Keratinocyte (primary cell): ENCODE measurements around the gene JMJD7. TPM values are rescaled to one million over a fixed set of nuclear protein-coding genes. Genes with fewer than 3 reads are reported as not detected.

Experiments
- DNase-seq: peaks from one replicate; pipeline ENCODE4 v3.0.0-alpha.2; 2011; ENCODE audit warnings: low read depth, missing footprints, low spot score
- FAIRE-seq: peaks from 2 replicates; lab custom pipeline; 2011; peaks lifted over from hg19 to GRCh38; lab: Jason Lieb, UNC
- H2AFZ ChIP-seq: 2 replicates; pipeline ENCODE4 v1.6.0; 2012; ENCODE audit warnings: low read length, control low read depth, inconsistent platforms; ENCODE audit not compliant: control insufficient read depth
- H3K27ac ChIP-seq: 2 replicates; pipeline ENCODE4 v1.5.1; 2011; ENCODE audit warnings: low read length; ENCODE audit not compliant: control insufficient read depth, insufficient read depth
- H3K27me3 ChIP-seq: 3 replicates; pipeline ENCODE4 v1.6.0; 2011; ENCODE audit warnings: low read length; ENCODE audit not compliant: control insufficient read depth, insufficient read depth; ENCODE audit errors: extremely low read depth
- H3K36me3 ChIP-seq, 2 experiments: 2 replicates in 1 of 2; 3 replicates in 1 of 2; pipeline ENCODE4 v1.5.1; 2011; ENCODE audit warnings: low read length in 2 of 2, mild to moderate bottlenecking in 1 of 2; ENCODE audit not compliant: control insufficient read depth in 2 of 2, insufficient read depth in 2 of 2; ENCODE audit errors: extremely low read depth in 1 of 2
- H3K4me1 ChIP-seq: 3 replicates; pipeline ENCODE4 v1.5.1; 2011; ENCODE audit warnings: low read length; ENCODE audit not compliant: control insufficient read depth, insufficient read depth; ENCODE audit errors: extremely low read depth
- H3K4me2 ChIP-seq: 3 replicates; pipeline ENCODE4 v1.6.0; 2011; ENCODE audit warnings: low read depth, low read length; ENCODE audit not compliant: control insufficient read depth, insufficient read depth; ENCODE audit errors: extremely low read depth
- H3K4me3 ChIP-seq, 3 experiments: fragments of 200-600 bp in 1 of 3; sonication (generic) in 1 of 3; 2 replicates in 2 of 3; 3 replicates in 1 of 3; pipeline ENCODE4 v1.5.1; 2011 to 2016; ENCODE audit warnings: low read length in 3 of 3, mild to moderate bottlenecking in 3 of 3, control low read depth in 2 of 3, inconsistent platforms in 1 of 3, low read depth in 1 of 3, mixed read lengths in 1 of 3, mixed run types in 1 of 3, moderate library complexity in 1 of 3; ENCODE audit not compliant: control insufficient read depth in 2 of 3, insufficient read depth in 2 of 3; ENCODE audit errors: extremely low read depth in 1 of 3
- H3K79me2 ChIP-seq: 2 replicates; pipeline ENCODE4 v1.6.0; 2012; ENCODE audit warnings: low read length; ENCODE audit not compliant: control insufficient read depth, insufficient read depth
- H3K9ac ChIP-seq: 3 replicates; pipeline ENCODE4 v1.6.0; 2011; ENCODE audit warnings: low read length; ENCODE audit not compliant: control insufficient read depth, insufficient read depth; ENCODE audit errors: extremely low read depth
- H3K9me1 ChIP-seq: 3 replicates; pipeline ENCODE4 v1.6.0; 2011; ENCODE audit warnings: low read length; ENCODE audit not compliant: control insufficient read depth, insufficient read depth; ENCODE audit errors: extremely low read depth
- H3K9me3 ChIP-seq: 2 replicates; pipeline ENCODE4 v1.5.1; 2012; ENCODE audit warnings: low read depth, low read length; ENCODE audit not compliant: control insufficient read depth
- H4K20me1 ChIP-seq: 3 replicates; pipeline ENCODE4 v1.6.0; 2011; ENCODE audit warnings: low read length; ENCODE audit not compliant: control insufficient read depth, insufficient read depth; ENCODE audit errors: extremely low read depth
- CTCF ChIP-seq, 3 experiments: IDR thresholded peaks in 1 of 3; conservative IDR thresholded peaks in 1 of 3; optimal IDR thresholded peaks in 1 of 3; 2 replicates in 2 of 3; 3 replicates in 1 of 3; pipeline versions ENCODE3 to v1.5.1; 2011; ENCODE audit warnings: low read length in 3 of 3, mild to moderate bottlenecking in 3 of 3, moderate library complexity in 2 of 3, control low read depth in 1 of 3, inconsistent platforms in 1 of 3; ENCODE audit not compliant: insufficient read depth in 2 of 3; ENCODE audit errors: extremely low read depth in 1 of 3
- EZH2 ChIP-seq: IDR thresholded peaks from one replicate; pipeline ENCODE4 v1.6.1; 2012; ENCODE audit warnings: inconsistent platforms, mild to moderate bottlenecking, low read length, moderate library complexity
- dilution Hi-C: fragments of 300-500 bp; cut with MboI; formaldehyde crosslinking; loops from one replicate; pipeline ENCODE4 v1.7.0; 2020; ENCODE audit warnings: low sequenced_read_pairs; ENCODE audit not compliant: extremely low pct_ligation_motif_present
- polyA plus RNA-seq, 5 experiments: library from polyadenylated mRNA; depleted of rRNA in 3 of 5; stranded (reverse) in 3 of 5; stranded (forward) in 1 of 5; unstranded in 1 of 5; fragments of >200 nt; gene quantifications; 1 replicate in 1 of 5; 2 replicates in 3 of 5; 3 replicates in 1 of 5; pipeline versions ENCODE4 v1.2.1 to v1.2.3, GENCODE V29; 2011 to 2012; ENCODE audit warnings: missing spikeins in 2 of 5, low read depth in 1 of 5, low replicate concordance in 1 of 5

The JMJD7 gene
- polyA plus RNA-seq, 1 donor (not counting 4 experiments of a cell fraction or from before 2014, with no cell fraction given) = 8.2 TPM

- no peak for TF ChIP-seq EZH2
- H3K9ac ChIP-seq = no peak overlapping the region
- H4K20me1 ChIP-seq = no peaks in the 10 kb centered on the region
- H3K27ac ChIP-seq = no peak overlapping the region
- FAIRE-seq = peak; percentile 73
- H3K4me3 ChIP-seq = no peak overlapping the region
- peaks cover 17 to 20% of the 10 kb centered on the region in 2 experiments for H3K36me3 ChIP-seq
- peaks cover 11% of the 10 kb centered on the region for H3K27me3 ChIP-seq
- H2AFZ ChIP-seq = no peak overlapping the region
- H3K4me1 ChIP-seq = peaks cover 22% of the 10 kb centered on the region
- H3K79me2 ChIP-seq = no peaks in the 10 kb centered on the region
- H3K9me1 ChIP-seq = no peaks in the 10 kb centered on the region
- no peaks in the 10 kb centered on the region for H3K9me3 ChIP-seq
- dilution Hi-C loops = no loop called here
- no peak for DNase-seq
- peak overlapping the region; percentile 29 for H3K4me2 ChIP-seq
These were observed 22.0 kb downstream of the JMJD7 start for GRCh38 chr15:41849861-41850260.

GRCh38 chr15:41850482-41851166 is 22.7 kb downstream of the JMJD7 start:
- no peaks in the 10 kb centered on the region for H3K9me3 ChIP-seq
- DNase-seq = no peak
- peaks cover 12 to 16% of the 10 kb centered on the region in 2 experiments for H3K36me3 ChIP-seq
- TF ChIP-seq EZH2 (no peak), CTCF (optimal IDR thresholded peaks at IDR 0.05 in 1 of 3, IDR thresholded peaks at IDR 0.05 in 1 of 3, conservative IDR thresholded peaks at IDR 0.05 in 1 of 3; ENCODE audit: extremely low read depth in 1 of 3, insufficient read depth in 2 of 3, low read length in 3 of 3) (no peak)
- H2AFZ ChIP-seq = no peak overlapping the region
- no peak for FAIRE-seq
- H3K4me2 ChIP-seq = no peak overlapping the region
- no peak overlapping the region for H3K4me3 ChIP-seq
- H3K79me2 ChIP-seq = no peaks in the 10 kb centered on the region
- no peaks in the 10 kb centered on the region for H4K20me1 ChIP-seq
- H3K9me1 ChIP-seq = no peaks in the 10 kb centered on the region
- dilution Hi-C loops = no loop called here
- no peak overlapping the region for H3K9ac ChIP-seq
- H3K27me3 ChIP-seq = peaks cover 14% of the 10 kb centered on the region
- no peak overlapping the region for H3K27ac ChIP-seq
- H3K4me1 ChIP-seq = peaks cover 22% of the 10 kb centered on the region

DNA sequence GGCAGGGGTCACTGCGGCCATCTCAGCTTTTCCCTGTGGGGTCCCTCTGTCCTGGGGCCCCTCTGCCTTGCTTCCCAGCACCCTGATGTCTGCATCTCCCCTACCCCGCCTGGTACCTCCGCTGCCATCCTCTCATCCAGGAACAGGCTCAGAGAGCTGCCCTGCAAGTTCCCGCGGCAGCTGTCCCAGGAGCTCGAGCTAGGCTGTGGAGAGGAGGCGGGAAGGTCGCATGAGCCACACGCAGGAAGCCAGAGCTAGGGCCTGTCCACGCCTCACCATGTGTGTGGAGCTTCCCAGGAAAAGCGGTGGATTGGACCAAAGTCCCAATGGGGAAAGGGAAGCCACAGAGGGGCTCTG is 23.3 kb downstream of the JMJD7 start:
- H3K9me1 ChIP-seq = no peaks in the 10 kb centered on the region
- TF ChIP-seq CTCF (optimal IDR thresholded peaks at IDR 0.05 in 1 of 3, IDR thresholded peaks at IDR 0.05 in 1 of 3, conservative IDR thresholded peaks at IDR 0.05 in 1 of 3; ENCODE audit: extremely low read depth in 1 of 3, insufficient read depth in 2 of 3, low read length in 3 of 3) = no peak
- no peak for TF ChIP-seq EZH2
- peaks cover 16% of the 10 kb centered on the region for H3K27me3 ChIP-seq
- H3K27ac ChIP-seq = no peak overlapping the region
- peaks cover 22% of the 10 kb centered on the region for H3K4me1 ChIP-seq
- H3K4me2 ChIP-seq = no peak overlapping the region
- H3K4me3 ChIP-seq = no peak overlapping the region
- dilution Hi-C loops = no loop called here
- no peak overlapping the region for H3K9ac ChIP-seq
- H3K79me2 ChIP-seq = no peaks in the 10 kb centered on the region
- no peaks in the 10 kb centered on the region for H4K20me1 ChIP-seq
- H3K36me3 ChIP-seq = peaks cover 10 to 16% of the 10 kb centered on the region in 2 experiments
- no peaks in the 10 kb centered on the region for H3K9me3 ChIP-seq
- DNase-seq = no peak
- H2AFZ ChIP-seq = no peak overlapping the region
- no peak for FAIRE-seq
